ENCODE measurements around the gene ADIPOR2. TPM values are rescaled to one million over a fixed set of nuclear protein-coding genes. Genes with fewer than 3 reads are reported as not detected.

Gene ADIPOR2
- polyA plus RNA-seq, 3 donors, result 3.9 to 14.6 (median 6.2) TPM

DNA sequence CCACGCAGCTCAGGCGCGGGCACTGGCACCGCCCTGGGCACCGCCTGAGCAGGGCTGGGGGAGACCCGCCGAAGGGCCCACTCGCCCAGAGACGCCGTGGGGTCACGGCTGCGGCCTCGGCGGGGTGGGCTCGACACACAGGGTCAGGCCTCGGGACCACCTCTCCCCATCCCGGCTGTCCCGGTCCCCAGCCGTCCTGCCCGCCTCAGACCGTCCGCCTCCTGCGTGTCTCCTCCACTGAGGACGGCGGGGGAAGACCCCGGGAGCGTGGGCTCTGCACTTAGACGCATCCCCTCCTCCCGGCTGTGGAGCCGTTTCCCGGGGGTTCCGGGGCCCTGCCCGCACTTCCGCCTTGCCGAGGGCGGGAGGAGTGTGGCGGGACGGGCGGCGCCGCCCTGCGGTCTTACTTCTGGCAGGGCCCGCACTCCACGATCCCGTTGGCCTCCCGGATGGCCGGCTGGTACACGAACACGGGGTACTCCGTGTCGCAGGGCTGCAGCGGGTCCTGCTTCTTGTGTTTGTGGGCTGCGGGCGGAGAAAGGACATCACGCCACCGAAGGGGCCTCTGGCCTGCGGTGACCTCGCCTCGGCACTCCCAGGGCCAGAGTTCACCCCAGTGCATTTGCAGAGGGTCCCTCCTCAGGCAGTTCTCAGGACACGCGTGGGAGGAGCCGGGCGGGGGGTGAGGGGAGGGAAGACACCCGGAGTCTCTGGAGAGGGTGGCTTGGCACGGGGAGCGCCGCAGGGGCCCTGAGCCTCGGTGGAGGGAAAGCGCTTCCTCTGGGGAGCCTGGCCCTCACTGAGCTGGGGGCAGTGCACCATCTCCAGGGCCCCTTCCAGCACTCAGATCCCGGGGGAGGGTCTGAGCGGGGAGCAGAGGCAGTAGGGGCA is 106.4 kb downstream of the ADIPOR2 start:
- WGBS (ENCODE audit: insufficient coverage), result 4% methylated on average over 70 of the region's 71 CpGs
- Histone ChIP-seq H2AFZ (ENCODE audit: insufficient read depth, low read depth, low read length, poor library complexity, severe bottlenecking) (peak overlapping the region; percentile 90), H3K9me3 (replicated peaks in 1 of 2; ENCODE audit: control insufficient read depth in 1 of 2, insufficient read depth in 1 of 2, low read length in 2 of 2) (no peaks in the 10 kb centered on the region), H3K4me3 (replicated peaks in 1 of 3; ENCODE audit: low read depth in 2 of 3, low read length in 3 of 3) (peak overlapping the region; percentile 77 to 84 (median 79)), H3K79me2 (ENCODE audit: insufficient read depth, low read length) (peaks cover 9% of the 10 kb centered on the region), H4K20me1 (ENCODE audit: insufficient read depth, low read length) (no peaks in the 10 kb centered on the region), H3K27me3 (ENCODE audit: control insufficient read depth in 2 of 2, insufficient read depth in 2 of 2, low read length in 2 of 2) (no peaks in the 10 kb centered on the region), H3K4me1 (ENCODE audit: control insufficient read depth in 1 of 2, insufficient read depth in 2 of 2, low read length in 2 of 2) (peaks cover 20 to 33% of the 10 kb centered on the region in 2 donors), H3K9ac (ENCODE audit: insufficient read depth, low read length, poor library complexity, severe bottlenecking) (peak overlapping the region; percentile 94), H3K27ac (ENCODE audit: low read depth in 1 of 2, low read length in 2 of 2) (peak overlapping the region; percentile 79 to 95), H3K36me3 (replicated peaks in 1 of 2; ENCODE audit: control insufficient read depth in 1 of 2, insufficient read depth in 2 of 2, low read length in 2 of 2) (no peaks in the 10 kb centered on the region), H3K4me2 (replicated peaks; ENCODE audit: extremely low read depth, low read length, poor library complexity, severe bottlenecking) (peak overlapping the region; percentile 83)
- DNase-seq, result peak; percentile 60 to 72 (median 72)
- H3K36me3 Mint-ChIP-seq, result peaks cover 11 to 15% of the 10 kb centered on the region in 2 donors
- H3K4me3 Mint-ChIP-seq, result peak overlapping the region; percentile 77 to 90
- H3K27me3 Mint-ChIP-seq (ENCODE audit: low read depth in 3 of 3), result peaks cover 0 to 1% (median 0%) of the 10 kb centered on the region in 3 donors
- TF ChIP-seq CTCF (IDR thresholded peaks at IDR 0.05), result no peak
- H3K4me1 Mint-ChIP-seq, result peaks cover 17% of the 10 kb centered on the region
- H3K9me3 Mint-ChIP-seq, result no peaks in the 10 kb centered on the region
- H3K27ac Mint-ChIP-seq, result peak overlapping the region; percentile 84 to 92 (median 89)
- intact Hi-C loops (cut with micrococcal nuclease), result loop anchor here in 1 of 2 donors (2.0 kb wide), 2 partner anchors 14 to 144 kb away; no protein-coding TSS in a partner anchor

GRCh38 chr12:1797991-1798640 is 107.2 kb downstream of the ADIPOR2 start:
- intact Hi-C loops (cut with micrococcal nuclease), result loop anchor here in 1 of 2 donors (2.0 kb wide), 2 partner anchors 13 to 143 kb away; no protein-coding TSS in a partner anchor
- H2AFZ ChIP-seq (ENCODE audit: insufficient read depth, low read depth, low read length, poor library complexity, severe bottlenecking), result peak overlapping the region; percentile 90
- no peaks in the 10 kb centered on the region for H3K27me3 ChIP-seq (ENCODE audit: control insufficient read depth in 2 of 2, insufficient read depth in 2 of 2, low read length in 2 of 2)
- H3K4me2 ChIP-seq (replicated peaks; ENCODE audit: extremely low read depth, low read length, poor library complexity, severe bottlenecking), result peak overlapping the region; percentile 83
- no peaks in the 10 kb centered on the region for H3K9me3 Mint-ChIP-seq
- peaks cover 0 to 1% (median 0%) of the 10 kb centered on the region in 3 donors for H3K27me3 Mint-ChIP-seq (ENCODE audit: low read depth in 3 of 3)
- H3K9ac ChIP-seq (ENCODE audit: insufficient read depth, low read length, poor library complexity, severe bottlenecking), result peak overlapping the region; percentile 94
- no peak for DNase-seq
- 89% methylated on average over 22 of the region's 22 CpGs for WGBS (ENCODE audit: insufficient coverage)
- peaks cover 20 to 33% of the 10 kb centered on the region in 2 donors for H3K4me1 ChIP-seq (ENCODE audit: control insufficient read depth in 1 of 2, insufficient read depth in 2 of 2, low read length in 2 of 2)
- H3K27ac ChIP-seq (ENCODE audit: low read depth in 1 of 2, low read length in 2 of 2), result peak overlapping the region; percentile 79 to 95
- H3K36me3 ChIP-seq (replicated peaks in 1 of 2; ENCODE audit: control insufficient read depth in 1 of 2, insufficient read depth in 2 of 2, low read length in 2 of 2), result no peaks in the 10 kb centered on the region
- H3K4me3 ChIP-seq (replicated peaks in 1 of 3; ENCODE audit: low read depth in 2 of 3, low read length in 3 of 3), result peak overlapping the region in 2 of 3 experiments; percentile 77 to 84
- H3K79me2 ChIP-seq (ENCODE audit: insufficient read depth, low read length), result peaks cover 9% of the 10 kb centered on the region
- no peaks in the 10 kb centered on the region for H4K20me1 ChIP-seq (ENCODE audit: insufficient read depth, low read length)
- H3K27ac Mint-ChIP-seq, result peak overlapping the region in 3 of 7 donors; percentile 16 to 85 (median 20)
- peaks cover 12 to 14% of the 10 kb centered on the region in 2 donors for H3K36me3 Mint-ChIP-seq
- peaks cover 17% of the 10 kb centered on the region for H3K4me1 Mint-ChIP-seq
- H3K4me3 Mint-ChIP-seq, result peak overlapping the region in 1 of 2 donors; percentile 77
- H3K9me3 ChIP-seq (replicated peaks in 1 of 2; ENCODE audit: control insufficient read depth in 1 of 2, insufficient read depth in 1 of 2, low read length in 2 of 2), result no peaks in the 10 kb centered on the region
- no peak for TF ChIP-seq CTCF (IDR thresholded peaks at IDR 0.05)
